ENCODE measurements around the gene WNT8A. TPM values are rescaled to one million over a fixed set of nuclear protein-coding genes. Genes with fewer than 3 reads are reported as not detected.

WNT8A gene
- total and polyA plus RNA-seq, 2 donors from 2014 or later, result not detected

DNA sequence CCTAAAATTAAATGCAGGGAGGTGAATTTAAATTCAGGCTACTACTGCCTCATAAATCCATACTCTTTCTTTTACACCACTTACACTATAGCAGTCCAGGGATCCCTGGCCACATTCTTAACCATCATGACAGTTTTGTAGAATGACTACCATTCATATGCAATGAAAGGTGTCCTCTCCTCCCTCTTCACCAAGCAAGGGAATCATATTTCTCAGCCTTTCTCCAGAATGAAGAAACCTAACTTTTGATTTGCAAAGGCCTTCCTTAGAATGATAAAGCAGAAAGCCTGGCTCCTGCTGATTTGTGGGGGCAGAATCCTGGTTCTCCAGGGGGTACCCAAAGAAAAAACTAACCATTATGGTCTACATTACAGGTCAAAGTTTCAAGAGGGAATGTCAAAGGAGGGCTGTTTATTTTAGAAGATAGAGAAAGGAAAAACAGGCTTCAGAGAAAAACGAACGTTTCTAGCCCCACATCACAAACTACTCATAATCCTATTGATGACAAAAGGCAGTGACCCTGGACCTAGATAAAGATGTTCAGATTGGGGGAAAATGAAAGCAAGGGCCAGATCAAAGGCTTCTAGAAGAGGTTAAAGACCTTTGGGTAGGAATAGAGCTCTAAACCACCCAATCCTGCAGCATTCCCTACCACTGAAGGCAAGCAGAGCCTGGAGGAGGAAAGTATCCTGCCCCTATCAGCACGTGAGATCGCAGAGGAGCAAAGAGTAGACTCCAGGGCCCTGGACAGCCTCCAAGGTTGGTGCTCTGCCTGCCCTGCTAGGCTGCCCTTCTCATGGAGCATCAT is 11.5 kb downstream of the WNT8A start:
- TF ChIP-seq, protein P1, sequence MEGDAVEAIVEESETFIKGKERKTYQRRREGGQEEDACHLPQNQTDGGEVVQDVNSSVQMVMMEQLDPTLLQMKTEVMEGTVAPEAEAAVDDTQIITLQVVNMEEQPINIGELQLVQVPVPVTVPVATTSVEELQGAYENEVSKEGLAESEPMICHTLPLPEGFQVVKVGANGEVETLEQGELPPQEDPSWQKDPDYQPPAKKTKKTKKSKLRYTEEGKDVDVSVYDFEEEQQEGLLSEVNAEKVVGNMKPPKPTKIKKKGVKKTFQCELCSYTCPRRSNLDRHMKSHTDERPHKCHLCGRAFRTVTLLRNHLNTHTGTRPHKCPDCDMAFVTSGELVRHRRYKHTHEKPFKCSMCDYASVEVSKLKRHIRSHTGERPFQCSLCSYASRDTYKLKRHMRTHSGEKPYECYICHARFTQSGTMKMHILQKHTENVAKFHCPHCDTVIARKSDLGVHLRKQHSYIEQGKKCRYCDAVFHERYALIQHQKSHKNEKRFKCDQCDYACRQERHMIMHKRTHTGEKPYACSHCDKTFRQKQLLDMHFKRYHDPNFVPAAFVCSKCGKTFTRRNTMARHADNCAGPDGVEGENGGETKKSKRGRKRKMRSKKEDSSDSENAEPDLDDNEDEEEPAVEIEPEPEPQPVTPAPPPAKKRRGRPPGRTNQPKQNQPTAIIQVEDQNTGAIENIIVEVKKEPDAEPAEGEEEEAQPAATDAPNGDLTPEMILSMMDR (IDR thresholded peaks at IDR 0.05; ENCODE audit: borderline replicate concordance, extremely low read depth, insufficient read depth), result no peak
- intact Hi-C loops (cut with DNase I), result no loop called here
- Histone ChIP-seq H3K9me3 (ENCODE audit: control insufficient read depth in 2 of 3, insufficient read depth in 1 of 3, low read length in 3 of 3) (no peaks in the 10 kb centered on the region), H3K27ac (ENCODE audit: low read depth in 2 of 2, low read length in 2 of 2) (no peak overlapping the region), H3K4me1 (ENCODE audit: control insufficient read depth in 2 of 3, insufficient read depth in 2 of 3, low read depth in 1 of 3, low read length in 3 of 3) (no peaks in the 10 kb centered on the region), H3K27me3 (ENCODE audit: control insufficient read depth, insufficient read depth, low read length) (no peaks in the 10 kb centered on the region), H3K4me3 (ENCODE audit: low read length in 3 of 3) (no peak overlapping the region), H3K36me3 (ENCODE audit: control insufficient read depth in 2 of 3, insufficient read depth in 3 of 3, low read length in 3 of 3) (no peaks in the 10 kb centered on the region), H3K9ac (ENCODE audit: low read length in 3 of 3) (no peak overlapping the region)
- FAIRE-seq (no peak), DNase-seq (no peak)

DNA sequence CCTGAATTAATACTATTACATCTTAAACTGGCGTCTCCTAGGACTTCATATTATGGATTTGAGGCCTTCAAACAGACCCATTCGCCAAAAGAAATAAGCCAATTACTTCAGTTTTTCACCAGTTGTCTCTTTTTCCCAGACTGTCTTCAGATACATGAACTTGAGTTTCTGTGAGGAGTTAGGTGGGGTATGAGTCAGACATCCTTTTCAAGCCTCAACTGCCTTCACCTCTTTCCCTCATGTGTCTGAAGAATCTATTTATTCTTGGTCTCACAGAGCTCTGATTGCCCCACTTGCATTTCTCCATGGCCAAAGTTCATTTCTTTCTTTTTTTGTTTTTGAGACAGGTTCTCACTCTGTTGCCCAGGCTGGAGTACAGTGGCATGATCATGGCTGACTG is 12.5 kb downstream of the WNT8A start:
- DNase-seq (no peak), FAIRE-seq (no peak)
- no peaks in the 10 kb centered on the region for H3K27me3 ChIP-seq (ENCODE audit: control insufficient read depth, insufficient read depth, low read length)
- no peak overlapping the region for H3K4me3 ChIP-seq (ENCODE audit: low read length in 3 of 3)
- H3K9me3 ChIP-seq (ENCODE audit: control insufficient read depth in 2 of 3, insufficient read depth in 1 of 3, low read length in 3 of 3), result no peaks in the 10 kb centered on the region
- H3K4me1 ChIP-seq (ENCODE audit: control insufficient read depth in 2 of 3, insufficient read depth in 2 of 3, low read depth in 1 of 3, low read length in 3 of 3), result no peaks in the 10 kb centered on the region
- H3K36me3 ChIP-seq (ENCODE audit: control insufficient read depth in 2 of 3, insufficient read depth in 3 of 3, low read length in 3 of 3), result no peaks in the 10 kb centered on the region
- TF ChIP-seq, protein P1 (IDR thresholded peaks at IDR 0.05; ENCODE audit: borderline replicate concordance, extremely low read depth, insufficient read depth), result no peak
- H3K27ac ChIP-seq (ENCODE audit: low read depth in 2 of 2, low read length in 2 of 2), result no peak overlapping the region
- intact Hi-C loops (cut with DNase I), result no loop called here
- H3K9ac ChIP-seq (ENCODE audit: low read length in 3 of 3), result no peak overlapping the region

DNA sequence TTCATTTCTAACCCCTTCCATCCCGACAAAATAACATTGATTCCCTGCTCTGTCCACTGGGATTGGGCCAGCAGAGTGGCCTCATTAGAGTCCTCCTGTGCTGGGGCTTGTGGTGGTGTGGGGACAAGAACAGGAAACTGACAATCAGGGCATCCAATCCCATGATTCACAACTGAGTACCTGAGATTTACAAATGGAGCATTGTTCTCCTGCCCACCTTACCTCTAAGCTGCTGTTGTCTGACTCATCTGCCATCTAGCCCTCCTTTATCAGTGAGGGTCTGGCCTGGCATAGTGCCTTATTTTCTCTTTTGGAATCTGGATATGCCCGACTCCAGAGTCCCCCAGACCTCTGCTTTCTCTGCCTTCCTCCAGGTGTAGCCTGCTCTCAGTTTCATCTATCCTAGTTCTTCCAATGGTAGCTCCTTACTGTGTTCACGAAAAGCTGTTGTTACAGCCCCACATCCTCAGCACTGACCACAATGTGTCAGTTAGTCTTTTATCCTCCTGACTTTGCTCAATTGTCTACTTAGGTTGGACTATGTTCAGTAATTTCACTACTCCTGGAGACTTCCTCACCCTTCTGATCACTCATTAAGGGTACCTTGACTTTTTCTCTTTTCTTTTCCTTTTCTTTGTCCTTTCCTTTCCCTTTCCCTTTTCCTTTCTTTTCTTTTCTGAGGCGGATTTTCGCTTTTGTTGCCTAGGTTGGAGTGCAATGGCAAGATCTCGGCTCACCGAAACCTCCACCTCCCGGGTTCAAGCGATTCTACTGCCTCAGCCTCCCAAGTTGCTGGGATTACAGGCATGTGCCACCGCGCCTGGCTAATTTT is 13.4 kb downstream of the WNT8A start:
- Histone ChIP-seq H3K27me3 (ENCODE audit: control insufficient read depth, insufficient read depth, low read length) (no peaks in the 10 kb centered on the region), H3K9ac (ENCODE audit: low read length in 3 of 3) (no peak overlapping the region), H3K27ac (ENCODE audit: low read depth in 2 of 2, low read length in 2 of 2) (no peak overlapping the region), H3K4me1 (ENCODE audit: control insufficient read depth in 2 of 3, insufficient read depth in 2 of 3, low read depth in 1 of 3, low read length in 3 of 3) (no peaks in the 10 kb centered on the region), H3K36me3 (ENCODE audit: control insufficient read depth in 2 of 3, insufficient read depth in 3 of 3, low read length in 3 of 3) (no peaks in the 10 kb centered on the region), H3K9me3 (ENCODE audit: control insufficient read depth in 2 of 3, insufficient read depth in 1 of 3, low read length in 3 of 3) (no peaks in the 10 kb centered on the region), H3K4me3 (ENCODE audit: low read length in 3 of 3) (no peak overlapping the region)
- FAIRE-seq (no peak), DNase-seq (no peak)
- TF ChIP-seq, protein P1 (IDR thresholded peaks at IDR 0.05; ENCODE audit: borderline replicate concordance, extremely low read depth, insufficient read depth), result no peak
- intact Hi-C loops (cut with DNase I), result no loop called here
